22Rv1 (cell line): ENCODE measurements around the gene MPEG1.

Experiments used
- H3K27ac ChIP-seq: fragments of 450-650 bp; 2 replicates; pipeline ENCODE4 v1.5.1; 2017
- CTCF ChIP-seq: fragments of 450-650 bp; IDR thresholded peaks from 2 replicates; pipeline ENCODE4 v1.5.1; 2017; ENCODE audit warnings: mild to moderate bottlenecking
- ZFX ChIP-seq: fragments of 450-650 bp; IDR thresholded peaks from 2 replicates; pipeline ENCODE4 v1.6.1; 2017; ENCODE audit warnings: antibody characterized with exemption, borderline replicate concordance

MPEG1 gene

GRCh38 chr11:59181746-59182456 lies 30.8 kb downstream of the MPEG1 start:
- no peak overlapping the region for H3K27ac ChIP-seq
- no peak for TF ChIP-seq CTCF
- no peak for TF ChIP-seq ZFX

- no peak overlapping the region for H3K27ac ChIP-seq
- TF ChIP-seq ZFX (no peak), CTCF (no peak)
These were observed 31.8 kb downstream of the MPEG1 start for GRCh38 chr11:59180907-59181306.

- no peak overlapping the region for H3K27ac ChIP-seq
- no peak for TF ChIP-seq ZFX
- TF ChIP-seq CTCF = no peak
These were observed 32.5 kb downstream of the MPEG1 start for GRCh38 chr11:59180168-59180776.

- H3K27ac ChIP-seq = no peak overlapping the region
- TF ChIP-seq ZFX = no peak
- no peak for TF ChIP-seq CTCF
These were observed 33.6 kb downstream of the MPEG1 start for GRCh38 chr11:59179121-59179520.

GRCh38 chr11:59178402-59178801 lies 34.3 kb downstream of the MPEG1 start:
- no peak for TF ChIP-seq ZFX
- no peak for TF ChIP-seq CTCF
- no peak overlapping the region for H3K27ac ChIP-seq

GRCh38 chr11:59176330-59176729 lies 36.4 kb downstream of the MPEG1 start:
- TF ChIP-seq CTCF (no peak), ZFX (no peak)

GRCh38 chr11:59175091-59175501 lies 37.6 kb downstream of the MPEG1 start:
- TF ChIP-seq ZFX (no peak), CTCF (no peak)
- H3K27ac ChIP-seq = no peak overlapping the region

More at GRCh38 chr11:59176330-59176729, 36.4 kb downstream of the MPEG1 start:
- H3K27ac ChIP-seq = no peak overlapping the region
